Endothelial cell of umbilical vein (primary cell): Measurements from ENCODE around the gene CLEC18B. TPM values are rescaled to one million over a fixed set of nuclear protein-coding genes. Genes with fewer than 3 reads are reported as not detected.

Experiments used
- BruUV-seq: library from RNA; stranded (reverse); fragments of 400-500 nt; replicated peaks from 2 replicates; lab custom pipeline; 2021; lab: Mats Ljungman, UMichigan
- CTCF ChIA-PET: fragments of 300-600, 350-600 bp; sonication (Branson Sonifier 250); formaldehyde crosslinking; loops from one replicate; lab custom pipeline; 2021; ENCODE audit warnings: antibody characterized with exemption, inconsistent platforms; lab: Charles Lee
- POLR2A ChIA-PET: fragments of 300-600, 350-600 bp; sonication (Branson Sonifier 250); formaldehyde crosslinking; loops from one replicate; lab custom pipeline; 2021; ENCODE audit warnings: antibody characterized with exemption, inconsistent platforms; lab: Charles Lee
- DNase-seq: peaks from one replicate; pipeline ENCODE4 v3.0.0-alpha.2; 2011; ENCODE audit warnings: low read depth, low spot score
- FAIRE-seq: peaks from 2 replicates; lab custom pipeline; 2011; peaks lifted over from hg19 to GRCh38; lab: Jason Lieb, UNC
- H2AFZ ChIP-seq: 2 replicates; pipeline ENCODE4 v1.6.0; 2012; ENCODE audit warnings: low read depth, low read length, control low read depth, inconsistent platforms
- H3K27ac ChIP-seq: 2 replicates; pipeline ENCODE4 v1.5.1; 2011; ENCODE audit warnings: low read depth, mild to moderate bottlenecking, control low read depth, low read length, moderate library complexity; ENCODE audit not compliant: insufficient read depth
- H3K27me3 ChIP-seq, 2 experiments: 2 replicates each; pipeline versions ENCODE4 v1.6.0 to v1.6.1; 2011; ENCODE audit warnings: low read length in 2 of 2, mixed read lengths in 1 of 2; ENCODE audit not compliant: control insufficient read depth in 2 of 2, insufficient read depth in 2 of 2
- H3K36me3 ChIP-seq, 2 experiments: 2 replicates in 1 of 2; 3 replicates in 1 of 2; pipeline ENCODE4 v1.5.1; 2011; ENCODE audit warnings: low read length in 2 of 2, mild to moderate bottlenecking in 1 of 2, moderate library complexity in 1 of 2; ENCODE audit not compliant: control insufficient read depth in 2 of 2, insufficient read depth in 2 of 2; ENCODE audit errors: extremely low read depth in 1 of 2
- H3K4me1 ChIP-seq: 3 replicates; pipeline ENCODE4 v1.5.1; 2011; ENCODE audit warnings: mild to moderate bottlenecking, low read length; ENCODE audit not compliant: control insufficient read depth, insufficient read depth; ENCODE audit errors: extremely low read depth
- H3K4me2 ChIP-seq: 2 replicates; pipeline ENCODE4 v1.6.1; 2011; ENCODE audit warnings: low read length, control low read depth, mixed read lengths; ENCODE audit not compliant: insufficient read depth
- H3K4me3 ChIP-seq, 3 experiments: fragments of 200-600 bp in 1 of 3; sonication (generic), shearing (Covaris generic) in 1 of 3; replicated peaks in 1 of 3; 2 replicates each; pipeline ENCODE4 v1.5.1; 2011 to 2016; ENCODE audit warnings: control low read depth in 3 of 3, low read length in 3 of 3, mild to moderate bottlenecking in 2 of 3, inconsistent platforms in 1 of 3, low read depth in 1 of 3, moderate library complexity in 1 of 3; ENCODE audit not compliant: insufficient read depth in 1 of 3
- H3K79me2 ChIP-seq: 2 replicates; pipeline ENCODE4 v1.6.0; 2012; ENCODE audit warnings: low read length, inconsistent platforms; ENCODE audit not compliant: control insufficient read depth, insufficient read depth
- H3K9ac ChIP-seq: replicated peaks from 2 replicates; pipeline ENCODE3; 2011; ENCODE audit warnings: low read length, control low read depth; ENCODE audit not compliant: insufficient read depth; ENCODE audit errors: extremely low read depth
- H3K9me1 ChIP-seq: replicated peaks from 3 replicates; pipeline ENCODE4 v1.6.0; 2011; ENCODE audit warnings: mild to moderate bottlenecking, low read length; ENCODE audit not compliant: control insufficient read depth, insufficient read depth; ENCODE audit errors: extremely low read depth
- H3K9me3 ChIP-seq: replicated peaks from 2 replicates; pipeline ENCODE4 v1.5.1; 2012; ENCODE audit warnings: low read length, inconsistent platforms; ENCODE audit not compliant: control insufficient read depth, insufficient read depth
- H4K20me1 ChIP-seq: replicated peaks from 2 replicates; pipeline ENCODE3; 2011; ENCODE audit warnings: mild to moderate bottlenecking, low read length; ENCODE audit not compliant: control insufficient read depth, insufficient read depth; ENCODE audit errors: extremely low read depth
- EZH2 ChIP-seq: IDR thresholded peaks from 2 replicates; pipeline ENCODE4 v1.6.1; 2012; ENCODE audit warnings: borderline replicate concordance, low read depth, mild to moderate bottlenecking, moderate library complexity, low read length, inconsistent platforms; ENCODE audit not compliant: severe bottlenecking
- FOS ChIP-seq: IDR thresholded peaks from 2 replicates; pipeline ENCODE4 v1.6.1; 2011; ENCODE audit warnings: mild to moderate bottlenecking, low read length, moderate library complexity, borderline replicate concordance; ENCODE audit not compliant: insufficient read depth
- GATA2 ChIP-seq: IDR thresholded peaks from 2 replicates; pipeline ENCODE4 v1.7.0; 2011; ENCODE audit warnings: low read depth, mild to moderate bottlenecking, moderate library complexity, mixed read lengths, low read length; ENCODE audit not compliant: insufficient read length, insufficient read depth
- JUN ChIP-seq: IDR thresholded peaks from 2 replicates; pipeline ENCODE4 v1.6.1; 2011; ENCODE audit warnings: borderline replicate concordance, low read depth; ENCODE audit not compliant: insufficient read length, insufficient read depth
- MYC ChIP-seq: IDR thresholded peaks from one replicate; pipeline ENCODE4 v1.6.1; 2011; ENCODE audit warnings: mild to moderate bottlenecking, low read depth, low read length
- POLR2A ChIP-seq: IDR thresholded peaks from 2 replicates; pipeline ENCODE4 v1.6.1; 2012; ENCODE audit warnings: low read depth, mild to moderate bottlenecking, control low read depth, low read length
- POLR2AphosphoS5 ChIP-seq: IDR thresholded peaks from 2 replicates; pipeline ENCODE4 v1.6.1; 2012; ENCODE audit warnings: low read depth, mild to moderate bottlenecking, control low read depth, low read length, moderate library complexity; ENCODE audit not compliant: insufficient read depth
- dilution Hi-C: fragments of 300-500 bp; cut with MboI; formaldehyde crosslinking; loops from one replicate; pipeline ENCODE4 v1.15.0; 2019; ENCODE audit warnings: low sequenced_read_pairs; ENCODE audit not compliant: extremely low pct_ligation_motif_present
- intact Hi-C: fragments of 100-400 bp; cut with micrococcal nuclease; formaldehyde crosslinking; loops from one replicate; pipeline ENCODE4 v1.10.0; 2022
- polyA plus RNA-seq, 4 experiments: library from polyadenylated mRNA; depleted of rRNA in 3 of 4; stranded (reverse) in 3 of 4; unstranded in 1 of 4; fragments of >200 nt; gene quantifications; 2 replicates each; pipeline versions ENCODE4 v1.2.1 to v1.2.3, GENCODE V29; 2011 to 2012; ENCODE audit warnings: missing spikeins in 1 of 4
- total RNA-seq: library from RNA; stranded (reverse); gene quantifications from 2 replicates; pipeline ENCODE4 v1.2.3, GENCODE V29; 2021
- TF ChIP-seq, protein P1 (sequence below), 2 donors: IDR thresholded peaks; 1 replicate in 1 of 2; 2 replicates in 1 of 2; pipeline ENCODE4 v1.5.1; 2011; ENCODE audit warnings: low read length in 2 of 2, mild to moderate bottlenecking in 2 of 2, moderate library complexity in 2 of 2, control low read depth in 1 of 2, inconsistent platforms in 1 of 2, low read depth in 1 of 2; ENCODE audit not compliant: insufficient read depth in 1 of 2; ENCODE audit errors: extremely low read depth in 1 of 2
- TF ChIP-seq, protein P2 (sequence below): IDR thresholded peaks from 2 replicates; pipeline ENCODE4 v1.6.1; 2011; ENCODE audit not compliant: insufficient read depth, insufficient read length

The CLEC18B gene
- total and polyA plus RNA-seq, 2 donors (not counting 3 experiments of a cell fraction or from before 2014, with no cell fraction given): 0.49 TPM; not detected in 1

DNA sequence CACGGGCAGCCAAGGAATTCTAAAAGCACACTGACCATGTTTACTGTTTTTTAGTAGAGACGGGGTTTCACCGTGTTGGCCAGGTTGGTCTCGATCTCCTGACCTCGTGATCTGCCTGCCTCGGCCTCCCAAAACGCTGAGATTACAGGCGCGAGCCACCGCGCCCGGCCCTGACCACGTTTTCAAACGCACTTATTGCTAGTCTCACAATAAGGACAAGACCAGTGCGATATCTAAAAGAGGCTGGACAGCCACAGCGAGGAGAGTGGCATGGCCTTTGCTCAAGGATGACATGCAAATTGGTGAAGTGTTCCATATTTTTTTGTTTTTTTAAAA lies 35.0 kb upstream of the CLEC18B start:
- no peak for FAIRE-seq
- peaks cover 22% of the 10 kb centered on the region for H3K4me1 ChIP-seq

More for the DNA sequence above, 35.0 kb upstream of the CLEC18B start:
- H3K4me3 ChIP-seq: no peak overlapping the region
- no peak for DNase-seq
- no peaks in the 10 kb centered on the region for H3K9me1 ChIP-seq
- BruUV-seq: no TSS peak
- intact Hi-C loops (no loop called here), dilution Hi-C loops (no loop called here)
- TF ChIP-seq FOS: no peak
- TF ChIP-seq POLR2A: no peak
- no peak for TF ChIP-seq EZH2
- no peak for TF ChIP-seq JUN
- no peak for TF ChIP-seq MYC
- TF ChIP-seq, protein P1, sequence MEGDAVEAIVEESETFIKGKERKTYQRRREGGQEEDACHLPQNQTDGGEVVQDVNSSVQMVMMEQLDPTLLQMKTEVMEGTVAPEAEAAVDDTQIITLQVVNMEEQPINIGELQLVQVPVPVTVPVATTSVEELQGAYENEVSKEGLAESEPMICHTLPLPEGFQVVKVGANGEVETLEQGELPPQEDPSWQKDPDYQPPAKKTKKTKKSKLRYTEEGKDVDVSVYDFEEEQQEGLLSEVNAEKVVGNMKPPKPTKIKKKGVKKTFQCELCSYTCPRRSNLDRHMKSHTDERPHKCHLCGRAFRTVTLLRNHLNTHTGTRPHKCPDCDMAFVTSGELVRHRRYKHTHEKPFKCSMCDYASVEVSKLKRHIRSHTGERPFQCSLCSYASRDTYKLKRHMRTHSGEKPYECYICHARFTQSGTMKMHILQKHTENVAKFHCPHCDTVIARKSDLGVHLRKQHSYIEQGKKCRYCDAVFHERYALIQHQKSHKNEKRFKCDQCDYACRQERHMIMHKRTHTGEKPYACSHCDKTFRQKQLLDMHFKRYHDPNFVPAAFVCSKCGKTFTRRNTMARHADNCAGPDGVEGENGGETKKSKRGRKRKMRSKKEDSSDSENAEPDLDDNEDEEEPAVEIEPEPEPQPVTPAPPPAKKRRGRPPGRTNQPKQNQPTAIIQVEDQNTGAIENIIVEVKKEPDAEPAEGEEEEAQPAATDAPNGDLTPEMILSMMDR (IDR thresholded peaks at IDR 0.05; ENCODE audit: extremely low read depth in 1 of 2, insufficient read depth in 1 of 2, low read depth in 1 of 2, low read length in 2 of 2): no peak
- TF ChIP-seq, protein P2, sequence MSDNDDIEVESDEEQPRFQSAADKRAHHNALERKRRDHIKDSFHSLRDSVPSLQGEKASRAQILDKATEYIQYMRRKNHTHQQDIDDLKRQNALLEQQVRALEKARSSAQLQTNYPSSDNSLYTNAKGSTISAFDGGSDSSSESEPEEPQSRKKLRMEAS: no peak
- no peak for TF ChIP-seq POLR2AphosphoS5
- no peak for TF ChIP-seq GATA2
- no peak overlapping the region for H2AFZ ChIP-seq
- no peaks in the 10 kb centered on the region for H3K79me2 ChIP-seq
- peak overlapping the region; percentile 35 for H3K27ac ChIP-seq
- H3K27me3 ChIP-seq: no peaks in the 10 kb centered on the region
- H4K20me1 ChIP-seq: no peaks in the 10 kb centered on the region
- no peak overlapping the region for H3K9ac ChIP-seq
- no peak overlapping the region for H3K4me2 ChIP-seq
- H3K36me3 ChIP-seq: peaks cover 0 to 27% of the 10 kb centered on the region in 2 experiments
- ChIA-PET POLR2A (no interaction called here), CTCF (interaction anchor here (2.2 kb wide), 1 partner anchor 9 kb away, joined by 7 read pairs; no protein-coding TSS in a partner anchor)
- H3K9me3 ChIP-seq: no peaks in the 10 kb centered on the region
